Left ventricle myocardium inferior (tissue), 1 donor: ENCODE results near the gene C6orf62. TPM values are rescaled to one million over a fixed set of nuclear protein-coding genes. Genes with fewer than 3 reads are reported as not detected.

Source experiments
- DNase-seq: peaks from one replicate; pipeline ENCODE4 v3.0.0-alpha.2; 2020
- H3K27ac ChIP-seq: fragments of 200-600 bp; replicated peaks from 2 replicates; pipeline ENCODE4 v1.8.0; 2021
- H3K27me3 ChIP-seq: fragments of 200-600 bp; 2 replicates; pipeline ENCODE4 v1.8.0; 2021; ENCODE audit warnings: low read depth
- H3K36me3 ChIP-seq: fragments of 200-600 bp; 2 replicates; pipeline ENCODE4 v1.8.0; 2021
- H3K4me1 ChIP-seq: fragments of 200-600 bp; 2 replicates; pipeline ENCODE4 v1.8.0; 2021
- H3K4me3 ChIP-seq: fragments of 200-600 bp; 2 replicates; pipeline ENCODE4 v1.8.0; 2021; ENCODE audit warnings: mild to moderate bottlenecking, moderate library complexity
- H3K9me3 ChIP-seq: fragments of 200-600 bp; replicated peaks from 2 replicates; pipeline ENCODE4 v1.8.0; 2021
- intact Hi-C: fragments of 100-400 bp; cut with micrococcal nuclease; formaldehyde crosslinking; loops from one replicate; pipeline ENCODE4 v1.11.0; 2022
- total RNA-seq: library from RNA; stranded (reverse); fragmentation: NEBNext Ultra II Directional; extraction: Animal tissue kit (Norgen Biotek cat#: 25700); gene quantifications from one replicate; pipeline ENCODE4 v1.2.1, GENCODE V29; 2021
- TF ChIP-seq, protein P1 (sequence below): fragments of 200-600 bp; IDR thresholded peaks from 2 replicates; pipeline ENCODE4 v1.8.0; 2021; ENCODE audit warnings: antibody characterized with exemption, mild to moderate bottlenecking, borderline replicate concordance
- donor health status: DM: no; HTN: yes; CAD: no; lungs with severe emphysema.

Gene C6orf62
- total RNA-seq, 1 donor from 2014 or later, result 40.4 TPM

DNA sequence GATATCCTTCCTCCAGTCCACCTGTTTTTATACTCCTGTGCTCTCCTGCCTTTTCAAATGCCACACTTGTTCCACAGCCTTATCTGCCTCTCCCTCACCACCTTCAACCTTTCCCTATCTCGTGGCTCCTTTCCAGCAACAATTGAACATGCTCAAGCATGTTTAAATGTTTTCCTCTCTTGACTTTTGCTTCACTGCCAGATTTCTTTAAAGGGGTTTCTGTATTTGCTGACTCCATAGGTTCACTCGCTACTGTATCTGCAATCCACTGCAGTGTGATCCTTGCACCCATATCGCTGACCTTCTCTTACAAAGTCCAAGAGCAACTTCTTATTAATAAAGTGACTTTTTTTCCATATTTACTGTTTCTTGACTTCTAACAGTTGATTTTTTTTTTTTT is 44.6 kb upstream of the C6orf62 start:
- DNase-seq, result no peak
- TF ChIP-seq, protein P1, sequence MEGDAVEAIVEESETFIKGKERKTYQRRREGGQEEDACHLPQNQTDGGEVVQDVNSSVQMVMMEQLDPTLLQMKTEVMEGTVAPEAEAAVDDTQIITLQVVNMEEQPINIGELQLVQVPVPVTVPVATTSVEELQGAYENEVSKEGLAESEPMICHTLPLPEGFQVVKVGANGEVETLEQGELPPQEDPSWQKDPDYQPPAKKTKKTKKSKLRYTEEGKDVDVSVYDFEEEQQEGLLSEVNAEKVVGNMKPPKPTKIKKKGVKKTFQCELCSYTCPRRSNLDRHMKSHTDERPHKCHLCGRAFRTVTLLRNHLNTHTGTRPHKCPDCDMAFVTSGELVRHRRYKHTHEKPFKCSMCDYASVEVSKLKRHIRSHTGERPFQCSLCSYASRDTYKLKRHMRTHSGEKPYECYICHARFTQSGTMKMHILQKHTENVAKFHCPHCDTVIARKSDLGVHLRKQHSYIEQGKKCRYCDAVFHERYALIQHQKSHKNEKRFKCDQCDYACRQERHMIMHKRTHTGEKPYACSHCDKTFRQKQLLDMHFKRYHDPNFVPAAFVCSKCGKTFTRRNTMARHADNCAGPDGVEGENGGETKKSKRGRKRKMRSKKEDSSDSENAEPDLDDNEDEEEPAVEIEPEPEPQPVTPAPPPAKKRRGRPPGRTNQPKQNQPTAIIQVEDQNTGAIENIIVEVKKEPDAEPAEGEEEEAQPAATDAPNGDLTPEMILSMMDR, result no peak
- Histone ChIP-seq H3K4me3 (no peak overlapping the region), H3K27me3 (no peaks in the 10 kb centered on the region), H3K36me3 (no peaks in the 10 kb centered on the region), H3K27ac (no peak overlapping the region), H3K4me1 (no peaks in the 10 kb centered on the region), H3K9me3 (no peaks in the 10 kb centered on the region)
- intact Hi-C loops, result no loop called here

DNA sequence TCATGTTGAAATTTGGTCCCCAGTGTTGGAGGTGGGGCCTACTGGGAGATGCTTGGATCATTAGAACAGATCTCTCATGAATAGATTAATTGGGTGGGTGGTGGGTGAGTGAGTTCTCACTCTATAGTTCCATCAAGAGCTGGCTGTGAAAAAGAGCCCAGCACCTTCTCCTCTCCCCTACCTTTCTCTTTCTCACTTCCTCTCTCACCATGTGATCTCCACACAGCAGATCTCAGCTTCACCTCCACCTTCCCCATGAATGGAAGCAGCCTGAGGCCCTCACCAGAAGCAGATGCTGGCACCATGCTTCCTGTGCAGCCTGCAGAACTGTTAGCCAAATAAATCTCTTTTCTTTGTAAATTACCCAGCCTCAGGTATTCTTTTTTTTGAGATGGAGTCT is 42.9 kb upstream of the C6orf62 start:
- Histone ChIP-seq H3K4me1 (no peaks in the 10 kb centered on the region), H3K9me3 (no peaks in the 10 kb centered on the region), H3K27ac (no peak overlapping the region), H3K36me3 (no peaks in the 10 kb centered on the region), H3K27me3 (no peaks in the 10 kb centered on the region), H3K4me3 (no peak overlapping the region)
- intact Hi-C loops, result no loop called here
- TF ChIP-seq, protein P1, result no peak
- DNase-seq, result no peak

DNA sequence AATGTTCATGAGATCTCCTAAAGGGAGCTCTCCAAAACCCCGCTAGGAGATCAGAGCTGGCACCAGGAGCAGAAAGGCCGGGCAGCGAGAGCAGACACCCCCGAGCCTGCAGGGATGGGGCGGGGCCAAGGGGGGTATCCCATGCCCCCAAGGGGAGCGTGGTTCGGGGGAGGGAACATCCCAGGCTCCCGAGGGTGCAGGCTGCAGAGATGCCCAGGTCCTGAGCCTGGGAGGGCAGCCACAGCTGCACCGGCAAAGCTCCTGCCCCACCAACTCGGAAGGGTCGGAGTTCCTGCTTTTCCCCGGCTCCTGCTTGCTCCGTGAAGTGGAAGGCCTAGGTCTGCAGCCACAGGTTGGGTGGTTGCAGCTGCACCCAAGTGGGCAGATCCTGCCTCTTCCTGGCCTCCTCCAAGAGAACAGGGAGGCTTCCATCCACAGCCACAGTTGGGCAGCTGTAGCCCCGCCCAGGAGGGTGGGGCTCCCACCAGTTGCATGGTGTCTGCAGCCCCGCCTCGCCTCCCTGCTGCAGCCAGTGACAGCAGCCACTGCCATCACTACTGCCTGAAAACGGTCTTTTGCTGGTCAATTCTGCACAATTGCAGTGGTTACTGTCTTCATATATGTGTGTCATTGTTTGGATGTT is 42.4 kb upstream of the C6orf62 start:
- Histone ChIP-seq H3K4me1 (no peaks in the 10 kb centered on the region), H3K27me3 (no peaks in the 10 kb centered on the region), H3K36me3 (no peaks in the 10 kb centered on the region), H3K4me3 (no peak overlapping the region), H3K27ac (no peak overlapping the region), H3K9me3 (no peaks in the 10 kb centered on the region)
- DNase-seq, result no peak
- intact Hi-C loops, result no loop called here
- TF ChIP-seq, protein P1, result no peak

DNA sequence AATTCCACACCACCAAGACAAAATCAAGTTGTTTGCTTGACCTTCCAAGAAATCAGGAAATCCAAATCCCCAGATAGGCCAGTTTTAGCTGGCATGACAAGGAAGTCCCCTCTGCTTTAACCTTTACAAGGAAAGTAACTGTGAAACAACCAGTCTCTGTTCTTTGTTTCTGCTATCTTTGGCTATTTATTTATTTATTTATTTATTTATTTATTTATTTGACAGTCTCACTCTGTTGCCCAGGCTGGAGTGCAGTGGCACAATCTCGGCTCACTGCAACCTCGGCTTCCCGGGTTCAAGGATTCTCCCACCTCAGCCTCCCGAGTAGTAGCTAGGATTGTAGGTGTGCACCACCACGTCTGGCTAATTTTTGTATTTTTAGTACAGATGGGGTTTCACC is 41.3 kb upstream of the C6orf62 start:
- Histone ChIP-seq H3K9me3 (no peaks in the 10 kb centered on the region), H3K36me3 (no peaks in the 10 kb centered on the region), H3K27me3 (no peaks in the 10 kb centered on the region), H3K27ac (no peak overlapping the region), H3K4me3 (no peak overlapping the region), H3K4me1 (no peaks in the 10 kb centered on the region)
- DNase-seq, result no peak
- TF ChIP-seq, protein P1, result no peak
- intact Hi-C loops, result no loop called here

DNA sequence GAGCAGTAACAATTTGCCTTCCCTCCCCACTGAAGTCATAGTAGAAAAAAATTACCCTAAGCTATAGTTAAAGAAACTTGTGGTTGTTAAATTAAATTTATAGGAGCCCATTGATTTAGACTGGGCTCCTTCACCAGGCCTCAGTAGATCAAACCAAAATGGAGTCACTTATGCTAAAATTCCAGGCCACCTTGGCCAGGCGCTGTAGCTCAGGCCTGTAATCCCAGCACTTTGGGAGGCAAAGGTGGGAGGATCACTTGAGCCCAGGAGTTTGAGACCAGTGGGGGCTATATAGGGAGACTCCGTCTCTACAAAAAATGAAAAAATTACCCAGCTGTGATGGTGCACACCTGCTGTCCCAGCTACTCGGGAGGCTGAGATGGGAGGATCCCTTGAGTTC is 40.8 kb upstream of the C6orf62 start:
- H3K27ac ChIP-seq, result no peak overlapping the region
- no peaks in the 10 kb centered on the region for H3K36me3 ChIP-seq
- no peaks in the 10 kb centered on the region for H3K4me1 ChIP-seq
- no peaks in the 10 kb centered on the region for H3K9me3 ChIP-seq
- intact Hi-C loops, result no loop called here
- TF ChIP-seq, protein P1, result no peak
- DNase-seq, result no peak
- no peaks in the 10 kb centered on the region for H3K27me3 ChIP-seq
- no peak overlapping the region for H3K4me3 ChIP-seq
